ENCODE measurements around the gene ERICH6.

ERICH6 gene

GRCh38 chr3:150687613-150688012 lies 16.1 kb downstream of the ERICH6 start:
- no peak for DNase-seq (ENCODE audit: low read depth)
- no peak overlapping the region for H3K4me3 ChIP-seq (ENCODE audit: control insufficient read depth, low read depth, low read length)
- TF ChIP-seq CTCF (IDR thresholded peaks at IDR 0.05; ENCODE audit: control insufficient read depth, insufficient read depth, low read depth, low read length, missing control alignments), result no peak

GRCh38 chr3:150682824-150683223 lies 20.9 kb downstream of the ERICH6 start:
- no peak for TF ChIP-seq CTCF (IDR thresholded peaks at IDR 0.05; ENCODE audit: control insufficient read depth, insufficient read depth, low read depth, low read length, missing control alignments)
- no peak overlapping the region for H3K4me3 ChIP-seq (ENCODE audit: control insufficient read depth, low read depth, low read length)
- DNase-seq (ENCODE audit: low read depth), result no peak

GRCh38 chr3:150682279-150682678 lies 21.4 kb downstream of the ERICH6 start:
- no peak overlapping the region for H3K4me3 ChIP-seq (ENCODE audit: control insufficient read depth, low read depth, low read length)
- TF ChIP-seq CTCF (IDR thresholded peaks at IDR 0.05; ENCODE audit: control insufficient read depth, insufficient read depth, low read depth, low read length, missing control alignments), result no peak
- no peak for DNase-seq (ENCODE audit: low read depth)

GRCh38 chr3:150681057-150681456 lies 22.7 kb downstream of the ERICH6 start:
- no peak for DNase-seq (ENCODE audit: low read depth)
- H3K4me3 ChIP-seq (ENCODE audit: control insufficient read depth, low read depth, low read length), result no peak overlapping the region
- no peak for TF ChIP-seq CTCF (IDR thresholded peaks at IDR 0.05; ENCODE audit: control insufficient read depth, insufficient read depth, low read depth, low read length, missing control alignments)

- no peak for DNase-seq (ENCODE audit: low read depth)
- TF ChIP-seq CTCF (IDR thresholded peaks at IDR 0.05; ENCODE audit: control insufficient read depth, insufficient read depth, low read depth, low read length, missing control alignments), result no peak
- H3K4me3 ChIP-seq (ENCODE audit: control insufficient read depth, low read depth, low read length), result no peak overlapping the region
These were observed 23.2 kb downstream of the ERICH6 start for GRCh38 chr3:150680562-150680961.

GRCh38 chr3:150675587-150675986 lies 28.1 kb downstream of the ERICH6 start:
- no peak overlapping the region for H3K4me3 ChIP-seq (ENCODE audit: control insufficient read depth, low read depth, low read length)
- TF ChIP-seq CTCF (IDR thresholded peaks at IDR 0.05; ENCODE audit: control insufficient read depth, insufficient read depth, low read depth, low read length, missing control alignments), result no peak
- DNase-seq (ENCODE audit: low read depth), result no peak

GRCh38 chr3:150673966-150674365 lies 29.8 kb downstream of the ERICH6 start:
- no peak for TF ChIP-seq CTCF (IDR thresholded peaks at IDR 0.05; ENCODE audit: control insufficient read depth, insufficient read depth, low read depth, low read length, missing control alignments)
- H3K4me3 ChIP-seq (ENCODE audit: control insufficient read depth, low read depth, low read length), result no peak overlapping the region
- DNase-seq (ENCODE audit: low read depth), result no peak

Data from AG09309 (cell line).